Pons (tissue), 1 donor: ENCODE measurements around the gene ANO3.

ENCODE experiments used
- DNase-seq: peaks from one replicate; pipeline ENCODE4 v3.0.0-alpha.2; 2016; ENCODE audit warnings: low spot score

The ANO3 gene

DNA sequence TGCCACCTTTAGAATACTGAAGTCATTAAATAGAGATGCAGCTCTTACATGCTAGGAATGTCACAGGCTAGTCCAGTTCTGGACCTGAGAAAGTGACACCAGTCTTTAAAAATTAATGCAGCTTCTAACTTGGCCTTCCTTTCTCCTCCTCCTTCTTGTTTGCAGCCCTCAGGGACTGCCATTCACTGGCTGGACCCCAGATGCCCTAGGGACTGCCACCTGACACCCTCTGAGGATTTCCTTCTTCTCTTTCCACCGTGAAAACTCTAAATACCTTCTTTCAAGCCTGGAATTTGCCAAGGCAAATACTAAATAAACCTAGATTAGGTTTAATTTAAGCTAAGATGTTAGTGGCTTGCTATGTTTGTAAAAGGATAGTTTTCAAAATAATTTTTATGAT, 161.7 kb downstream of the ANO3 start:
- no peak for DNase-seq

DNA sequence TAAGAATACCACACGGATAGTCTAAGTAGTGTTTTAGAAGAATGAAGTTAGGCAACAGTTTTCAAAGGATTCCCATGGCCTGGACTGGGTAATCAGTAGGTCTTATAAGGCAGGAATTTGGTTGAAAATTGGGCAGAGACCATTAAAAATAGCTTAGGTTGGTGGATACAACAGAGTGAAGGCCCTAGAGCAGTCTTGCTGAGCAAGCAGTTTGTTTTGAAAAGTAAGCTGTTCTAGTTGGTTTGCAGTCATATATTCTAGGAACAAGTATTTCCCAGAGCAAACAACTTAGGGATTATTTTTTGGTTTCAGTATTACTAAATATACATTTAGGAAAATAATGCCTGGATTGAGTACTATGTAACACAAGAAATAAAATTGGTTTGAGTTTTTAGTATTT, 175.3 kb downstream of the ANO3 start:
- no peak for DNase-seq

DNA sequence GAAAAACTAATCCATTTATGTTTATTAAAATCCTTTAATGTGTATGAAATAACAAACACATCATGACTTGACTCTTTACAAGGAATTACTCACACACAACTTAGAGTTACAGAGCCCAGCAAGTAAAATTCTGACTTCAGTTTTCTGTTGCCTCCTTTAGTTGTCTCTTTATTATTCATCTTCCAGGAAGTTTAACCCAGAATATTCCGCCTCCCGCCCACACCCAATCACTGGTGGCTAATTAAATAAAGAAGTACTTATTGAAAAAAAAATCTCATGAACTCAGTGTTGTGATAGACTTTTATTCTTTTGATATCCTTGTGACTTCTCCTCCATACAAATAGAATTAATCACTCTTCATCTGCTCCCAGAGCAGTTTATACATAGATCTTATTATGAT, 178.2 kb downstream of the ANO3 start:
- DNase-seq: no peak

DNA sequence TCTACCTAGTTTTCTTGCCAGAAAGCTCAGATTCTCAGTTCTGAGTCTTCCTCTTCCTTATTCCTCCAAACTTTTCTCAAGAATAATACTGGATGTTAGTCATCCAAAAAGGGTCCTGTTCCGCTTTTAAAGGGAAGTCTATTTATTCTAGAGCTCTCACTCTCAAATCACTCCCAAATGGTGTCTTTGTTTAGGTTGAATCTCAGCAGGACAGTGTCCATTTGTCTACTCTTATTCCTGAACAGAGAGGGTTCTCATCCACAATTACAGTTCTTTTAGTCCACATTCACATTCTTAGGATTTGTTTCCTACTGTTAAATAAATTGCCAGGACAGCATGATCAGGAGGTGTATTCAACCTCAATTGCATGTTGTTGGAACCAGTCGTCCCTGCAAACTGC, 178.8 kb downstream of the ANO3 start:
- no peak for DNase-seq

DNA sequence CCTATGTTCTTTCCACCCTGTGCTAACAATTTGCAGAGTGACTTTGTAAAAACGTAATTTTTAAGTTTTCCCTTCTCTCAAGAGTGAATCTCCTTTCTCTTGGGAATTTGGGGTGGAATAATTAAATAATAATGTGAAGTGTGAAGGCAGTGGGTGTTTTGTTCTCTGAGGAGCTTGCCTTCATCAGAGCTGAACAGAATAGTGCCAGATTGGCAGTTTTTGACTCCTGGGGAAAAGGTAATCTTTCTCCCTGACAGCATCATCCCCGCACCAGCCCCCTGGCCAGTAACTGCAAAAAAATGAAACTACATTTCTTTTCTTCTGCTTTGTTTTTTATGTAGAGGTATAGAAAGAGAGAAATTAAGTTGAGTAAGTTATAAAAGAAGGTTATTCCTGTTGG, 180.3 kb downstream of the ANO3 start:
- no peak for DNase-seq

DNA sequence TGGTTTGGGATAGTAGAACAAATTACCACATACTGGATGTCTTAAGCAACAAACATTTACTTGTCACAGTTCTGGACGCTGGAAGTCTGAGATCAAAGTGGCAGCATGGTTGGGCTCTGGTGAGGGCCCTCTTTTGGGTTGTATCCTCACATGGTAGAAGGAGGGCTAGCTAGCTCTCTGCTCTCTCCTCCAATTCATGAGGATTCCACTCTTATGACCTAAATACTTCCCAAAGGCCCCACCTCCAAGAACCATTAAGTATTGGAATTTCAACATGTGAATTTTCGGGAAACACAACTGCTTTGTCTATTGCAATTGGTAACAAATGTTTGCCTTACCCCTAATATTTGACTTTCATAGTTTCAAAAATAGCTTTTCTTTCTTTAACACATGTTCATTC, 187.5 kb downstream of the ANO3 start:
- no peak for DNase-seq

DNA sequence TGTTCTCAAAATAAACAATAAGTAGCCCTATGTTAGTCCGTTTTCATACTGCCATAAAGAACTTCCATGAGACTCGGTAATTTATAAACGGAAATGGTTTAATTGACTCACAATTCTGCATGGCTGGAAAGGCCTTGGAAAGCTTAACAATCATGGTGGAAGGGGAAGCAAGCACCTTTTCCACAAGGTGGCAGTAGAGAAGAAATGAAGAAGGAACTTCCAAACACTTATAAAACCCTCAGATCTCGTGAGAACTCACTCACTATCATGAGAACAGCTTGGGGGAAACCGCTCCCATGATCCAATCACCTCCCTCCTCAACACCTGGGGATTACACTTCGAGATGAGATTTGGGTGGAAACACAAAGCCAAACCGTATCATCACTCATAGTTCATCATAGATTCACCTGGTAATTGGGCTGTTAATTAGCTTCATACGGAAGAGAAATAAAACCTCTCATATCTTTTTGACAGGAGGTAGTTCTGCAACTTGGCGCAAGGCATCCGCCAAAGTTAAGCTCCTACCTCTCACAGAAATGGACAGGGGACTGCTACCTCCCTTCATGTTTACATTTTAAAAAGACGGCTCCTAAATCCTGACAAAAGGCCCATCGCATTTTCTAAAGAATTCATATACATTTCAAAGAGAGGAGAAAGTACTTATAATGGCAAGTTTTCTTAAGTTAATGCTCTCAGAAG, 191.1 kb downstream of the ANO3 start:
- DNase-seq: no peak

DNA sequence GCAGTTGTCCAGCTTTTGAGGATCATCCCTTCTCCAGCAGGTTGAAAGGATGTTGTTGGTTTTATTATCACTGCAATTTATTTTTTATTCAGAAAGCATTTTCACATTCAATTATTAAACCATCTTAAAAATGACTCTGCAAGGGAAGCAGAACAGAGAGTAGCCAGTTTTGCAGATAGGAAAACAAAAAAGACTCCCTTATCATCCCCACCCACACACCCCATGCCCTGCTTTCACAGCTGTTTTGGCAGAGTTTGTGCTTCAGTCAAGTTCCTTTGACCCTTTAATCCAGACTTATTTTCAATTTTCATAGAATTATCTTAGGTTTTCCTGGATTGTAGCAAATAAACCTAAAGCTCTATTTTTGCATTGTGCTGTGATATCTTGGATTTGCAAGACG, 195.8 kb downstream of the ANO3 start:
- DNase-seq: no peak

DNA sequence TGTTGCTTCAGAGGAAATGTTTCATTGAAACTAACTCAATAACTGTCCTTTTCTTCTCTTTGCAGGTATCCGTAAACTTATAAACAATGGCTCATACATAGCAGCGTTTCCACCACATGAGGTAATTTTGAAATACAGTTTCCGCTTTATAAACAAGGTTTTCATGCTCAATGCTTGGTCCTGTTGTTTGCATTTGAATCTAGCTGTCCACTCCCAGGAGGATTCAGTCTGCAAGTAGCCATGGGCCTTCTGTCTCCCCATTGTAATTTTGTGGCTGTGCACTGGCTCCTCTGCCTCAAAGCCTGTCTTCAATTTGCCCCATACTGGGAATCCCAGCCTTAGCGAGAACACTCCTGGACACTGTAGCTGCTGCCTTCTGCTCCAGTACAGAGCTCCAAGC, 205.4 kb downstream of the ANO3 start:
- DNase-seq: no peak

DNA sequence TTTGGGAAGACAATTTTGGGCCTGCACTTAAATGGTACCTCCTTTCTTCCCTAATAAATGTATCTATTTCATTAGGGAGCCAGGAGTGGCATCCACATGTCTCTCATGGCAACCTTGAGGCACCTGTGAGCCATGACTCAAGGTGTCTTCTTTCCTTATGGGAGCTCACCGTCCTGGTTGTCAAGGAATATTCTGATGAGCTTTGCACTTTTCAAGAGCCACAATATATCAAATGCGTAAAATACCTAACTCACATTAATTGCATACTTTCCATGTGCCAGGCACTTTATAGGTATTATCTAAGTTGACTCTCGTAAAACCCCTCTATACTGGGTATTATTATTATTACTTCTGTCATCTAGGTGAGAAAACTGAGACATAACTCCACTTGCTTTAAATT, 207.6 kb downstream of the ANO3 start:
- no peak for DNase-seq

DNA sequence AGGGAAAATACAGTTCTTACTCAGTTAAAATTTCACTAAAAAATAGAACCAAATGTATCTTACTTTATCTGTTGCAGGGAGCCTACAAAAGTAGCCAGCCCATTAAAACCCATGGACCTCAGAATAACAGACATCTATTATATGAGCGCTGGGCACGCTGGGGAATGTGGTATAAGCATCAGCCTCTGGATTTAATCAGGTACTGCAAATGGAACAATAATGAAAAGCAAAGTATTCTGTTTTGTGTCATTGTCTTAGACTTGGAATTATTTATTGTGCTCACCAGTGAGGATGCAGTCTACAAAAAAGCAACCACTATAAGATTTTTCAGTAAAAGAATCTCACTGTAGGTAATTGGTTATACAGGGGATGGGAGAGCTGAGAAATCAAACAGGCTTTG, 209.9 kb downstream of the ANO3 start:
- no peak for DNase-seq

DNA sequence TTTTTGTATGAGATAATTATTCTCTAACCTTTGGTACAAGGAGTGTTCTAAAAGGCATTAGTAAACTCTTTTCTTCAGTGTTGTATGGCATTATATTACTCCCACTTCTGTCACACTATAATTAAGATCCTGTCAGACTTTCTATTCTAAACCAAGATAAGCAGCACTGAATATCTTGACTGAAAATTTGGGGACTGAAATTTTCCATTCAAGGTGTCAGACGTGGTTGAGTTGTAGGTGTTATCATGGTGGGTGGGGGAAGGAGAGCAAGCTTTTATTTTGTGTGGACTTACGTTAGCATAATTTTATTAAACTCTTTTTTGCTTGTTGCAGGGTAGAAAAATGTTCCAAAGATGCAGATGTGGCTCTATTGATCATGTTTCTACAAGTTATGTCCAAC, 217.2 kb downstream of the ANO3 start:
- no peak for DNase-seq

DNA sequence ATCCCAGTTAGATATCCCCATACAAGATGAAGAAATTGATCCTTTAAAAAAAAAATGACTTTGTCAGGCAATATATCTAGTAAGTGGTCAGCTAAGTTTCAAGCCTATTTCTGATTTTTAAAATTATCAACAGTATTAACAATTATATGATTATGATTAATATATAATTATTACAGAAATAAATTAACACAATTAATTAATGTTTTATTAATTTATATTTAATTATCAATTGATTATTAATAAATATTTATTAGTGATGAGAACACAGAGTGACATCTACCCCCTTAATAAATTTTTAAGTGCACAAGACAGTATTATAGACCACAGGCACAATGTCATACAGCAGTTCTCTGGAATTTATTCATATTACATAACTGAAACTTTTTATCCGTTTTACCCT, 218.1 kb downstream of the ANO3 start:
- DNase-seq: no peak

DNA sequence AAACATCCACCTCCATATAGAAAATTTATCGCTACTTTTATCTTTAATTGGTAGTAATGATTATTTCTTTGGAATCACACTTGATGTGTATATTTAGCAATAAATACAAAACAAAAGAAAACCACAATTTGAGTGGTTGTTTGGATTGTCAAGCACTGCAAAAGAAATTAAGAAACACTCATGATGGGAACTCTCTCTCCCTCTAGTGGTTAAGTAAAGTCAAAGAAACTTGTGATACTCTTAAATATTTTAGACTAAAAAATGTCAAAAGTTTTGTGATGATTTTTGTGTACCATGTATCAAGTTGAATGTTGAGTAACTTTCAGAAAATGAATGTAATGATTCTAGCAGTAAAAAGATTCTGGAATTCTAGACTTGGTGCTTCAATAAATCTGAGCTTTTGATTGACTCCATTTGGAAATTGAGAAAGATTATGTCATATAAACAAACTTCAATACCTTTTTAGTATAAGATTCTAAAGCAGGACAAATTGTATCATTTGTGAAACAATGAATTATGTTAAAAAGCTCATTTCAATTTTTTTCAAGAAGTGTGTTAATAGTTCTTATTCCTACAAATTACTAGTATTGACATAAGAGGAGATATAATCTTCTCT, 219.4 kb downstream of the ANO3 start:
- no peak for DNase-seq

DNA sequence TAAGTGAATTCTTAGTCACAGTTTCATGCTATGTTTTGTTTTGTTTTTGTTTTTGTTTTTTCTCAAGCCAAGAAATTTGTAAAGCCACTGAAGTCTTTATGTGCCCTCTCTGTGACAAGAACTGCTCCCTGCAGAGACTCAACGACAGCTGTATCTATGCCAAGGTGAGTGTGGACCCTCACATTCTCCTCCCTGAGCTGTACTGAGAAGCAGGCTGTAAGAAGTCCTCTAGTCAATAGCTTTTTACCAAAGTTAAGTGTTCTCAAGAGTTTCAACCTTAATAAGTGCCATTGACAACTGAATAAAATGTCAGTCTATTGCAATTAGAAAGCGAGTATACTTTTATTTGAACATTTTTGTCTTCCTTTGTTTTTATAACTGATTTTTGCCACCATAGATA, 221.3 kb downstream of the ANO3 start:
- no peak for DNase-seq

DNA sequence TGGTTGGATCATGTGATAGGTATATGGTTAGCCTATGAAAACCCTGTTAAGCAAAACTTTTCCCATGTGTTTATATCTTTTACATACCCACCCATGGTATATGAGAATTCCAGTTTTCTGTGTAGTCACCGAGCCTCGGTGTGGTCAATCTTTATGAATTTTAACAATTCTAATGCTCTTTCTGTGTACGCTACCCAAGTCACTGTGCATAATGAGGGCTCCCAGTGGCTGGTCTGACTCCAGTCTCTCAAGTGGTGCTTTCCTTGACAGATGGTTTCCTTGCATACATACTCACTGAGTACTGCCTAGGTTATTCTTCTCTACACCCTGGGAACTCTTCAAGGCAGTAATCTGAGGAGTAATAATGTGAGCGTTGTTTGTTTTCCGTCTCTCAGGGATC, 222.5 kb downstream of the ANO3 start:
- DNase-seq: no peak

DNA sequence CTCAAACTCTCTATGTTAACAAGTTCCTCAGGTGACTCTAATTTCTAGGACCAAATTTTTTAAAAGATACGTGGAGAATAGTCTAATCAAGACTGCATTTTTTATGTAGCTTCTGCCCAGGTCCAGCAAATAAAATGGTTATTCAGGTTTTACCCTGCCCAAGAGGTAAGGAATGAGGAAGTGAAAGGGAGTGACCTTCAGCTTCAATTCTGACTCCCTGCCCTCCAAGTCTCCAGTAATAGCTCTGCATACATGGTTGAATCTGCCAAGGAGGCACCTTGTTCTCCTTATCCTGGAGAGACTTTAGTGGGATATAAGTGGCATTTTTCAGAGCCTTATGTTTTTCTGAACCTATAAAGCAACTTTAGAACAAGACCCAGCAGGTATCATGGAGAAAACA, 224.7 kb downstream of the ANO3 start:
- DNase-seq: no peak

DNA sequence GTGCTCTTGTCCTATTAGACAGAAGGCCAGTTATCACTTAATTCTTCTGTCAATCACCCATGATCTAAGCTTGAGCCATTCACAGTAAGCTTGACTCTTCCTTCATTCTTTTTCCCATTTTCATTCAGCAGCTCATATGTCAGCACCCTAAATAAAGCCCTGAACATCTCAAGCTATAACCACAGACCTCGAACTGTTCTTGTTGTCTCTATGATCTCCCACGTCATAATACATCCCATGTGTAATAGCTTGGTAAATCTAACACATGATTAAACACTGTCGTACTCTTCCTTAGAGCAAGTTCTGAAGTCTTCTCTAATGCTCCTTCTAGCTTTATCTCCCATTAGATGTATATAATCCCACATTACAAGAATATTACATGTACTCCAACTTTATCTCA, 225.7 kb downstream of the ANO3 start:
- DNase-seq: no peak

DNA sequence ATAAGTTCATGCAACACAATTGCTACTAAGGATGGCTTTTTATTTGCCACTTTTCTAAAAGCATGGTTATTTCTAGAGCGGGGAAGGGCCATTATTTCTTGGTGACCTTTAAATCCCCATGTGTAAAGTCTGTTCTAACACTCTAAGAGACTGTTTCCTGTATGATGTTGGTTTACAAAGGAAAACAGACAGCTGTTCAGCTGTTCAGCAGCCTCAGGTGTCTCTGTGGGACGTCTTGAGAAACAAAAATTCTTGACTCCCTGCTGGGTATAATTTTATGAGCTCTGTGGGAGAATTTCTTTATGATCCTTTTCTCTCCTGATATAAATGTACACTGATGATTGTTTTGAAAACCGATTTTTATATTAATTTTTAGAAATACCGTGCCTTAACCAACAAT, 226.3 kb downstream of the ANO3 start:
- DNase-seq: no peak

DNA sequence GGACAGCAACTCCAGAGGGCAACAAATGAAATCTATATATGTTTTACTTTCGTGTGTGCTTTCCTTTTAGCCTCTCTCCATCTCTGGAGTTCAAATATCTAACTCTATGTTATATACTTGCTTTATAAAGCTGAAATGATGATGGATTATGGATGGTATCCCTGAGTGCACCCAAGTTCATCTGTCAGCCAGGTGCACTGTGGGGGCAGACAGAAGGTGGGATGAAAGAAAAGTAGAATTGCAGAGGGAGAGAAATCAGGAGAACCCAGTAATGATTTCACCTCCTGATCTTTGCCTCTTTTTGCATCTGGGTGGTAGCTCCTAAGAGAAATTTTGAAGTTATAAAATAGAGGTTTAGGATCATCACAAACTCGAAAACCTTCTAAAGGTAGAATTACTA, 237.7 kb downstream of the ANO3 start:
- DNase-seq: no peak

DNA sequence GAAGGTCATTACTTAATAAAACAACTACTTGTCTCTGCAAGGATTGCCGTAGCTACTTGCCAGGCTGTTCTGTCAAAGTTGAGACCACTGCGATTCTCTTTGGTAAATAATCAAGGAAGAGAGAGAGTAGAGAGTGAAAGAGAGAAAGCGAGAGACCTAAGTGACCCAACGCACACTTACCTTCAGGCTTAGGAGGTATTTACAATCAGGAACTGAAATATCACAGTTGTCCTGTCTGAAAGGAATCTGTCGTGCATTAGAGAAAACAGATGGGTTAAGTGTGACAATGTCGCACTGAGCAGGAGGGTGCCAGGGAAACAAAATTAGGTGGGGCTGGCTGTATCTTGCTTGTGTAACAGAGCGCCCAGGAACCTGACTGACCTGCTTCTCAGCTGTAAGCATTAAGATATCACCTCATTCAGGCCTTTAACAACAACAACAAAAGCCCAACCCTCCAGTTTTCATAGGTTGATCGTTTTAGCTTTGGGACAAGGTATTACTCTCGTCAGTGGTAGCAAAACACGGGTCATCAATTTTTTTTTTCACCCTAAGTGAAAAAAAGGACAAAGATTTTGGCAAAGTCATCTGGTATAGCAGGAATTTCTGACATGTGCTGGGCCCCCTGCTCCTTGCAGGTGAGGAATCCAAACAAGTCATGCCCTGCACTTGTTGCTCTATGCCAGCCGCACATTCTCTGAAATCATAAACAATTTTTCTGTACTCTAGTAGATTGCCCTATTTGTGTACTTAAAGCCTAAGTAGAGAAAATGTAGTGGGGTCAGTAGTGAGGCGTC, 240.1 kb downstream of the ANO3 start, which contains the start of gene MUC15:
Gene MUC15 (minus strand): TSS at position 403 of the 794 bp plus-strand sequence. CDS start 5,169 bp downstream, outside the sequence.
- no peak for DNase-seq

DNA sequence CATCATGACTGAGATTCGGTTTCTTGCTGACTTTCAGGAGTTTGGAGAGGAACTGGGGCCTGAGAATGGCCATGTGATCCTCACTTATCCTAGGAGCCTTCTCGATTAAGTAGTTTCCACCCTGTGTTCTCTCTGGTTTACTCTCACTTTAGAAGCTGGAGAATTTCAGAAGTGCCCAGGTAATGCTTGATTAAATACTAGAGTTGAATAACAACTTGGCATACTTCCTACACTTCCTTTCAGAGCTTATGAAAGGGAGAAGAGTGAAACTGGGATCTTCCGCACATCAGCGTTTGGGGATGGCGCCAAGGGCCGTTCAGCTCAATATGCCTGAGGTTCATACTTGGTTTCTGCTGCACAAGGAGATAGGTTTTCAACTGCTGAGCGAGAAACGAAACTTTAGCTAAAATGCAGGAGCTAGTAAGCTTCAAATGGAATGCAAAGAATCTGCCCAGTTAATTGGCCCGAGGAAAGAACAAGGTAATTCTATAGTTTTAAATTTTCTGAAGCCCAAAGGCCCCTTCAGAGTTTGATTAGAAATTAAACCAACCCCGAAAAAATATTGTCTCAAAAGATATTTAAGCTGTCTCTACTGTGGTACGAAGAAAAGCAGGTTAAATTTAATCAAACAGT, 241.0 kb downstream of the ANO3 start:
- no peak for DNase-seq

DNA sequence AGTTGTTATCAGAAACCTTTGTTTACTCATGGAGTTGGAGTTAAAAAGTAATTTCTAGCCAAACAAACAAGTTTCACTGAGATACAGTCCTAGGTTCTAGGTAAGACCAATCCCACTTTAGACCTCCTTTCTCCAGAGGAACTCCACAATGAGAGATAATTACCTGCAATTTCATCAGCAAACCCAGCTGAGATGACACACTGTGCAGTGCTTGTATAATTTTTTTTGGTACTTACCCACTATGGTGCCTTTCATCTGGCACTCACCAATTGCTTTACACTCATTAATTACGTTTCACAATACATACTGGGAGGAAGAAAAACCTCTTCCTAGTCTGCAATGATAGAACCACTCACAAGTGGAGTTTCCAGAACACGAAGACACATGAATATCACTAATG, 242.0 kb downstream of the ANO3 start:
- DNase-seq: no peak
